SK-N-SH treated with all-trans-retinoic acid at 6 μM for 48 hours (cell line): Measurements from ENCODE around the gene SYK.

Source experiments
- ATAC-seq: fragments of 200-7000 bp; cut with Tn5 transposase; 3 replicates; pipeline ENCODE4 v1.9.1; 2020; ENCODE audit warnings: mild to moderate bottlenecking, moderate library complexity
- ARNTL ChIP-seq: fragments of 450-650 bp; formaldehyde crosslinking; IDR thresholded peaks from 2 replicates; pipeline ENCODE4 v1.5.0; 2020; ENCODE audit warnings: low read depth, mild to moderate bottlenecking, moderate library complexity, borderline replicate concordance
- BACH2 ChIP-seq: fragments of 250-450 bp; sonication (Bioruptor Pico); IDR thresholded peaks from 2 replicates; pipeline ENCODE4 v1.9.0; 2021; ENCODE audit warnings: mild to moderate bottlenecking, borderline replicate concordance
- CSDC2 ChIP-seq: fragments of 250-450 bp; sonication (Bioruptor Pico); IDR thresholded peaks from 2 replicates; pipeline ENCODE4 v1.5.0; 2020; ENCODE audit warnings: mild to moderate bottlenecking, moderate library complexity
- ESRRG ChIP-seq: fragments of 250-450 bp; sonication (Bioruptor Pico); IDR thresholded peaks from 2 replicates; pipeline ENCODE4 v1.6.1; 2021; ENCODE audit warnings: mild to moderate bottlenecking
- ISL1 ChIP-seq: fragments of 250-450 bp; sonication (Bioruptor Pico); IDR thresholded peaks from 2 replicates; pipeline ENCODE4 v2.1.2; 2022; ENCODE audit warnings: mild to moderate bottlenecking, moderate library complexity
- OSR1 ChIP-seq: fragments of 250-450 bp; sonication (Bioruptor Pico); IDR thresholded peaks from 2 replicates; pipeline ENCODE4 v1.8.0; 2022; ENCODE audit warnings: moderate library complexity, mild to moderate bottlenecking, inconsistent platforms
- PPARA ChIP-seq: fragments of 250-450 bp; sonication (Bioruptor Pico); IDR thresholded peaks from 2 replicates; pipeline ENCODE4 v1.5.0; 2020; ENCODE audit warnings: mild to moderate bottlenecking, borderline replicate concordance
- RARB ChIP-seq: fragments of 250-450 bp; sonication (Bioruptor Pico); IDR thresholded peaks from 2 replicates; pipeline ENCODE4 v1.8.0; 2021; ENCODE audit warnings: mild to moderate bottlenecking, moderate library complexity
- SNAI2 ChIP-seq: fragments of 250-450 bp; sonication (Bioruptor Pico); IDR thresholded peaks from 2 replicates; pipeline ENCODE4 v1.5.0; 2020; ENCODE audit warnings: mild to moderate bottlenecking, moderate library complexity
- TCF4 ChIP-seq: fragments of 250-450 bp; sonication (Bioruptor Pico); IDR thresholded peaks from 2 replicates; pipeline ENCODE4 v1.8.0; 2021; ENCODE audit warnings: mild to moderate bottlenecking, moderate library complexity, borderline replicate concordance
- TOX ChIP-seq: fragments of 250-450 bp; sonication (Bioruptor Pico); IDR thresholded peaks from 2 replicates; pipeline ENCODE4 v1.8.0; 2021; ENCODE audit warnings: mild to moderate bottlenecking, moderate library complexity, borderline replicate concordance
- ZC3H10 ChIP-seq: fragments of 250-450 bp; sonication (Bioruptor Pico); IDR thresholded peaks from 2 replicates; pipeline ENCODE4 v1.5.1; 2021; ENCODE audit warnings: mild to moderate bottlenecking, moderate library complexity
- ZFP3 ChIP-seq: fragments of 250-450 bp; sonication (Bioruptor Pico); IDR thresholded peaks from 2 replicates; pipeline ENCODE4 v1.5.0; 2020; ENCODE audit warnings: mild to moderate bottlenecking, moderate library complexity
- ZFP30 ChIP-seq: fragments of 450-650 bp; formaldehyde crosslinking; IDR thresholded peaks from 2 replicates; pipeline ENCODE4 v1.5.0; 2022; ENCODE audit warnings: mild to moderate bottlenecking, moderate library complexity
- ZNF8 ChIP-seq: fragments of 450-650 bp; formaldehyde crosslinking; IDR thresholded peaks from 2 replicates; pipeline ENCODE4 v1.5.0; 2020; ENCODE audit warnings: mild to moderate bottlenecking, moderate library complexity
- TF ChIP-seq, protein P1 (sequence below): fragments of 250-450 bp; sonication (Bioruptor Pico); IDR thresholded peaks from 2 replicates; pipeline ENCODE4 v1.5.1; 2021; ENCODE audit warnings: mild to moderate bottlenecking, moderate library complexity
- TF ChIP-seq, protein P2 (sequence below): fragments of 250-450 bp; sonication (Bioruptor Pico); IDR thresholded peaks from 2 replicates; pipeline ENCODE4 v1.8.0; 2020; ENCODE audit warnings: mild to moderate bottlenecking, moderate library complexity, borderline replicate concordance
- TF ChIP-seq, protein P3 (sequence below): fragments of 250-450 bp; sonication (Bioruptor Pico); IDR thresholded peaks from 2 replicates; pipeline ENCODE4 v1.5.0; 2020; ENCODE audit warnings: mild to moderate bottlenecking, moderate library complexity
- TF ChIP-seq, protein P4 (sequence below): fragments of 250-450 bp; sonication (Bioruptor Pico); IDR thresholded peaks from 2 replicates; pipeline ENCODE4 v1.5.1; 2020; ENCODE audit warnings: low read depth, mild to moderate bottlenecking, moderate library complexity
- TF ChIP-seq, protein P5 (sequence below): fragments of 250-450 bp; sonication (Bioruptor Pico); IDR thresholded peaks from 2 replicates; pipeline ENCODE4 v1.8.0; 2021; ENCODE audit warnings: low read depth, mild to moderate bottlenecking, moderate library complexity, borderline replicate concordance

SYK gene

DNA sequence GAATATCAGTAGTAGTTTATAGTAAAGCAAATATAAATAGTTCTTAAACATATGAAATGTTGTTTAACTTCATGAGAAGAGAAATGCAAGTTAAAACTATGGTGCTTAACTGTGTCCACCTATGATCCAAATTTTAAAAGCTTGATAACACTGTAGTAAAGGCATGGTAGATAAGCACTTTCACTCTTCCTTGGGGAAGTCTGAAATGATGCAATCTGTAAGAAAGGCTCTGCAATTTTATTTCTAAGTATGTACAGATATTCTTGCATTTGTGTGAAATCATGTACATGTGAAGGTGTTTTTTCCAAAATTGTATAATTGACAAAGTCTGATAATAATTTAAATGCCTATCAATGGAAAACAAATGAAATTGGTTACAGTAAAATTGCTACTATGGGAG, 66.9 kb downstream of the SYK start:
- no peak for ATAC-seq
- TF ChIP-seq RARB (CRISPR knock-in tag) (no peak), ZC3H10 (CRISPR knock-in tag) (no peak), ESRRG (CRISPR knock-in tag) (no peak), ZFP3 (CRISPR knock-in tag) (no peak), OSR1 (CRISPR knock-in tag) (no peak), PPARA (CRISPR knock-in tag) (no peak), CSDC2 (no peak), ZFP30 (CRISPR knock-in tag) (no peak), ARNTL (CRISPR knock-in tag) (no peak), ZNF8 (CRISPR knock-in tag) (no peak), BACH2 (CRISPR knock-in tag) (no peak)
- TF ChIP-seq, protein P1, sequence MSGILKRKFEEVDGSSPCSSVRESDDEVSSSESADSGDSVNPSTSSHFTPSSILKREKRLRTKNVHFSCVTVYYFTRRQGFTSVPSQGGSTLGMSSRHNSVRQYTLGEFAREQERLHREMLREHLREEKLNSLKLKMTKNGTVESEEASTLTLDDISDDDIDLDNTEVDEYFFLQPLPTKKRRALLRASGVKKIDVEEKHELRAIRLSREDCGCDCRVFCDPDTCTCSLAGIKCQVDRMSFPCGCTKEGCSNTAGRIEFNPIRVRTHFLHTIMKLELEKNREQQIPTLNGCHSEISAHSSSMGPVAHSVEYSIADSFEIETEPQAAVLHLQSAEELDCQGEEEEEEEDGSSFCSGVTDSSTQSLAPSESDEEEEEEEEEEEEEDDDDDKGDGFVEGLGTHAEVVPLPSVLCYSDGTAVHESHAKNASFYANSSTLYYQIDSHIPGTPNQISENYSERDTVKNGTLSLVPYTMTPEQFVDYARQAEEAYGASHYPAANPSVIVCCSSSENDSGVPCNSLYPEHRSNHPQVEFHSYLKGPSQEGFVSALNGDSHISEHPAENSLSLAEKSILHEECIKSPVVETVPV (CRISPR knock-in tag), result no peak
- TF ChIP-seq, protein P2, sequence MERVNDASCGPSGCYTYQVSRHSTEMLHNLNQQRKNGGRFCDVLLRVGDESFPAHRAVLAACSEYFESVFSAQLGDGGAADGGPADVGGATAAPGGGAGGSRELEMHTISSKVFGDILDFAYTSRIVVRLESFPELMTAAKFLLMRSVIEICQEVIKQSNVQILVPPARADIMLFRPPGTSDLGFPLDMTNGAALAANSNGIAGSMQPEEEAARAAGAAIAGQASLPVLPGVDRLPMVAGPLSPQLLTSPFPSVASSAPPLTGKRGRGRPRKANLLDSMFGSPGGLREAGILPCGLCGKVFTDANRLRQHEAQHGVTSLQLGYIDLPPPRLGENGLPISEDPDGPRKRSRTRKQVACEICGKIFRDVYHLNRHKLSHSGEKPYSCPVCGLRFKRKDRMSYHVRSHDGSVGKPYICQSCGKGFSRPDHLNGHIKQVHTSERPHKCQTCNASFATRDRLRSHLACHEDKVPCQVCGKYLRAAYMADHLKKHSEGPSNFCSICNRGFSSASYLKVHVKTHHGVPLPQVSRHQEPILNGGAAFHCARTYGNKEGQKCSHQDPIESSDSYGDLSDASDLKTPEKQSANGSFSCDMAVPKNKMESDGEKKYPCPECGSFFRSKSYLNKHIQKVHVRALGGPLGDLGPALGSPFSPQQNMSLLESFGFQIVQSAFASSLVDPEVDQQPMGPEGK, result no peak
- TF ChIP-seq, protein P3, sequence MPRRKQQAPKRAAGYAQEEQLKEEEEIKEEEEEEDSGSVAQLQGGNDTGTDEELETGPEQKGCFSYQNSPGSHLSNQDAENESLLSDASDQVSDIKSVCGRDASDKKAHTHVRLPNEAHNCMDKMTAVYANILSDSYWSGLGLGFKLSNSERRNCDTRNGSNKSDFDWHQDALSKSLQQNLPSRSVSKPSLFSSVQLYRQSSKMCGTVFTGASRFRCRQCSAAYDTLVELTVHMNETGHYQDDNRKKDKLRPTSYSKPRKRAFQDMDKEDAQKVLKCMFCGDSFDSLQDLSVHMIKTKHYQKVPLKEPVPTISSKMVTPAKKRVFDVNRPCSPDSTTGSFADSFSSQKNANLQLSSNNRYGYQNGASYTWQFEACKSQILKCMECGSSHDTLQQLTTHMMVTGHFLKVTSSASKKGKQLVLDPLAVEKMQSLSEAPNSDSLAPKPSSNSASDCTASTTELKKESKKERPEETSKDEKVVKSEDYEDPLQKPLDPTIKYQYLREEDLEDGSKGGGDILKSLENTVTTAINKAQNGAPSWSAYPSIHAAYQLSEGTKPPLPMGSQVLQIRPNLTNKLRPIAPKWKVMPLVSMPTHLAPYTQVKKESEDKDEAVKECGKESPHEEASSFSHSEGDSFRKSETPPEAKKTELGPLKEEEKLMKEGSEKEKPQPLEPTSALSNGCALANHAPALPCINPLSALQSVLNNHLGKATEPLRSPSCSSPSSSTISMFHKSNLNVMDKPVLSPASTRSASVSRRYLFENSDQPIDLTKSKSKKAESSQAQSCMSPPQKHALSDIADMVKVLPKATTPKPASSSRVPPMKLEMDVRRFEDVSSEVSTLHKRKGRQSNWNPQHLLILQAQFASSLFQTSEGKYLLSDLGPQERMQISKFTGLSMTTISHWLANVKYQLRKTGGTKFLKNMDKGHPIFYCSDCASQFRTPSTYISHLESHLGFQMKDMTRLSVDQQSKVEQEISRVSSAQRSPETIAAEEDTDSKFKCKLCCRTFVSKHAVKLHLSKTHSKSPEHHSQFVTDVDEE (CRISPR knock-in tag), result no peak
- TF ChIP-seq, protein P4, sequence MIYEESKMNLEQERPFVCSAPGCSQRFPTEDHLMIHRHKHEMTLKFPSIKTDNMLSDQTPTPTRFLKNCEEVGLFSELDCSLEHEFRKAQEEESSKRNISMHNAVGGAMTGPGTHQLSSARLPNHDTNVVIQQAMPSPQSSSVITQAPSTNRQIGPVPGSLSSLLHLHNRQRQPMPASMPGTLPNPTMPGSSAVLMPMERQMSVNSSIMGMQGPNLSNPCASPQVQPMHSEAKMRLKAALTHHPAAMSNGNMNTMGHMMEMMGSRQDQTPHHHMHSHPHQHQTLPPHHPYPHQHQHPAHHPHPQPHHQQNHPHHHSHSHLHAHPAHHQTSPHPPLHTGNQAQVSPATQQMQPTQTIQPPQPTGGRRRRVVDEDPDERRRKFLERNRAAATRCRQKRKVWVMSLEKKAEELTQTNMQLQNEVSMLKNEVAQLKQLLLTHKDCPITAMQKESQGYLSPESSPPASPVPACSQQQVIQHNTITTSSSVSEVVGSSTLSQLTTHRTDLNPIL (CRISPR knock-in tag), result no peak

DNA sequence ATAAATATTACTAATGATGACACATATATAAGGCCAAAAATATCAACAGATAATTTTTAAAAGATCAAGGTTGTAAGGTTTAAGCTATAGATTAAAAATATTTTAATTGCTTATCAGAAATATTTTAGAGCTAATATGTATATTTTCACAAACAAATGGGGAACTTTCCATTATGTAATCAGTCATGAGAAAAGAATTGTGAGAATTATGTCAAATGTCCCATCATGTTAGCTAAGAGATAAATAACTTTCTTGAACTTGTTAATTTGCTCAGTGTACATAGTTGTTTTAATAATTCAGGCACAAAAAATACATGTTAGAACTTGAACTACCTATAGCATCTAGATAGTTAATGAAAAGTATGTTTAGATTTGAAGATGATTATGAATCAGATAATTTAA, 67.7 kb downstream of the SYK start:
- TF ChIP-seq TCF4 (CRISPR knock-in tag) (no peak), CSDC2 (no peak)
- ATAC-seq, result no peak

DNA sequence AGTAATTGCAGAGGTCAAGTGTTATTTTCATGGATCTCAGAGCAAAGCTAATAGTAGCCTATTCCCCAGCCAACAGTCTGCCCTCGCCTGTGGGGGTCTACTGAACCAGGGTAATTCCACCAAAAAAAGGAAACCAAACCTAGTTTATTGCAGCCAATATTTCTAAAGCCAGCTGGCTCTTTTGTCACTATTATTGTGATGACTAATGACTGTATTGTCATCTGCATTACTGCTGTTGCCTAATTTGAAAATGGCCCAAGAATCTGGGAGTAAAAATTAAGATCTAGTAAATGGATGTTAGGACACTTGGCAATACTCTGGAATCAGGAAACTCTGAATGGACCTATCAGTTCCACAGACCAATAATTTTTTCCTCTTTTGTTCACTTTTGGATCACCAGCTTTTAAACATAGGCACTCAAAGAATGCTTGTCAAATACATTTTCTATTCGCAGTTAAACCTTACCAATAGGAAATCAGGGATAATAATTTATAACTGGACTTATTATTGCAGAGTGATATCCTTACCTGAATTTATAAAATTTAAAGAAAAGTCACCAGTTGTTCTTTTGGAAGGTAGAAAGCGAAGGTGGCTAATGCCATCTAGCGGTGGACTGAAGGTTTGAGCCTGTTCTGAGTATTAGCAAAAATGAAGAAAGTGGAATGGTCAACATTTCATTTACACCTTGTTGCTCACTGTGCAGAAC, 69.2 kb downstream of the SYK start:
- ATAC-seq, result peak; percentile 59; the same call in 2 of the 3 replicates
- TF ChIP-seq ARNTL (CRISPR knock-in tag) (no peak), RARB (CRISPR knock-in tag) (no peak), ZNF8 (CRISPR knock-in tag) (no peak), SNAI2 (CRISPR knock-in tag) (no peak), ZFP30 (CRISPR knock-in tag) (no peak), CSDC2 (no peak), OSR1 (CRISPR knock-in tag) (no peak), TCF4 (CRISPR knock-in tag) (no peak), TOX (no peak), BACH2 (CRISPR knock-in tag) (no peak), ESRRG (CRISPR knock-in tag) (no peak), ZC3H10 (CRISPR knock-in tag) (no peak), ISL1 (CRISPR knock-in tag) (no peak)
- TF ChIP-seq, protein P5, sequence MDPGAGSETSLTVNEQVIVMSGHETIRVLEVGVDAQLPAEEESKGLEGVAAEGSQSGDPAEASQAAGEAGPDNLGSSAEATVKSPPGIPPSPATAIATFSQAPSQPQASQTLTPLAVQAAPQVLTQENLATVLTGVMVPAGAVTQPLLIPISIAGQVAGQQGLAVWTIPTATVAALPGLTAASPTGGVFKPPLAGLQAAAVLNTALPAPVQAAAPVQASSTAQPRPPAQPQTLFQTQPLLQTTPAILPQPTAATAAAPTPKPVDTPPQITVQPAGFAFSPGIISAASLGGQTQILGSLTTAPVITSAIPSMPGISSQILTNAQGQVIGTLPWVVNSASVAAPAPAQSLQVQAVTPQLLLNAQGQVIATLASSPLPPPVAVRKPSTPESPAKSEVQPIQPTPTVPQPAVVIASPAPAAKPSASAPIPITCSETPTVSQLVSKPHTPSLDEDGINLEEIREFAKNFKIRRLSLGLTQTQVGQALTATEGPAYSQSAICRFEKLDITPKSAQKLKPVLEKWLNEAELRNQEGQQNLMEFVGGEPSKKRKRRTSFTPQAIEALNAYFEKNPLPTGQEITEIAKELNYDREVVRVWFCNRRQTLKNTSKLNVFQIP (CRISPR knock-in tag), result no peak
- TF ChIP-seq, protein P1 (CRISPR knock-in tag), result no peak
- TF ChIP-seq, protein P3 (CRISPR knock-in tag), result no peak
- TF ChIP-seq, protein P2, result no peak
